ENCODE measurements around the gene FN3KRP.
A peak's percentile ranks its signal among the peaks of the same experiment; 100 is the strongest.

FN3KRP gene

DNA sequence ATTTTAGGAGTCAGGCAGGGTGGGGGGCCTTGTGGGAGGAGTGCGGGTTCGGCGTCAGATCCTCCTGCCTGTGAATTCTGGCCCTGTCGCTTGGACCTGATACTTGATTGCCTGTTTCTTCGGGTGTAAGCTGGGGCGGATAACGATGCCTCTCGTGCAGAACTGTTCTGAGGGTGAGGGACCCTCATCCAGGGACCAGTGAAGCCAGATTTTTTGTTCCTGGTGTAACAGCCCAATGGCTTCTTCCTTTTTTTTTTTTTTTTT, 36.6 kb downstream of the FN3KRP start:
- peaks cover 8% of the 10 kb centered on the region for H3K4me1 ChIP-seq (ENCODE audit: control insufficient read depth, insufficient read depth, low read length)
- ChIA-PET POLR2A (no interaction called here), CTCF (interaction anchor here (0.9 to 1.4 kb wide), 2 partner anchors 12 to 21 kb away, joined by 4 read pairs; no protein-coding TSS in a partner anchor)
- TF ChIP-seq ZNF670 (tag by site-specific recombination; IDR thresholded peaks at IDR 0.05; ENCODE audit: low read depth) (no peak), ZNF274 (IDR thresholded peaks at IDR 0.05; ENCODE audit: low read length) (no peak), ZNF274 (tag by site-specific recombination; IDR thresholded peaks at IDR 0.05; ENCODE audit: borderline replicate concordance) (no peak), ZNF426 (tag by site-specific recombination; IDR thresholded peaks at IDR 0.05) (no peak), OVOL3 (tag by site-specific recombination; IDR thresholded peaks at IDR 0.05) (no peak), ZNF660 (tag by site-specific recombination; IDR thresholded peaks at IDR 0.05) (no peak), MEIS1 (CRISPR knock-in tag; IDR thresholded peaks at IDR 0.05; ENCODE audit: borderline replicate concordance) (no peak), ZBTB48 (tag by site-specific recombination; IDR thresholded peaks at IDR 0.05) (no peak), ZNF266 (tag by site-specific recombination; IDR thresholded peaks at IDR 0.05; ENCODE audit: low read depth) (no peak), ZNF830 (tag by site-specific recombination; IDR thresholded peaks at IDR 0.05; ENCODE audit: low read depth) (no peak)
- TF ChIP-seq, protein P1, sequence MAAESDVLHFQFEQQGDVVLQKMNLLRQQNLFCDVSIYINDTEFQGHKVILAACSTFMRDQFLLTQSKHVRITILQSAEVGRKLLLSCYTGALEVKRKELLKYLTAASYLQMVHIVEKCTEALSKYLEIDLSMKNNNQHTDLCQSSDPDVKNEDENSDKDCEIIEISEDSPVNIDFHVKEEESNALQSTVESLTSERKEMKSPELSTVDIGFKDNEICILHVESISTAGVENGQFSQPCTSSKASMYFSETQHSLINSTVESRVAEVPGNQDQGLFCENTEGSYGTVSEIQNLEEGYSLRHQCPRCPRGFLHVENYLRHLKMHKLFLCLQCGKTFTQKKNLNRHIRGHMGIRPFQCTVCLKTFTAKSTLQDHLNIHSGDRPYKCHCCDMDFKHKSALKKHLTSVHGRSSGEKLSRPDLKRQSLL (tag by site-specific recombination; IDR thresholded peaks at IDR 0.05), result no peak
- no peaks in the 10 kb centered on the region for H3K9me3 ChIP-seq (ENCODE audit: control insufficient read depth, insufficient read depth, low read depth, low read length)
- peaks cover 12% of the 10 kb centered on the region in 2 experiments for H3K36me3 ChIP-seq (ENCODE audit: control insufficient read depth in 2 of 2, insufficient read depth in 1 of 2, low read length in 2 of 2)
- peak overlapping the region; percentile 97 for H3K4me3 ChIP-seq (ENCODE audit: low read depth, low read length)
- no peak overlapping the region for H3K27ac ChIP-seq (ENCODE audit: extremely low read depth, low read depth, low read length)

- CTCF ChIA-PET, result interaction anchor here (1.1 to 2.5 kb wide), 4 partner anchors 12 to 27 kb away, joined by 5 to 16 read pairs (median 10); no protein-coding TSS in a partner anchor
- H3K36me3 ChIP-seq (ENCODE audit: control insufficient read depth in 2 of 2, insufficient read depth in 1 of 2, low read length in 2 of 2), result peaks cover 8 to 19% of the 10 kb centered on the region in 2 experiments; a peak in 2 of 3 replicates
- POLR2A ChIA-PET, result interaction anchor here (1.0 kb wide), 1 partner anchor 107 kb away, joined by 3 read pairs; the partner anchor contains the start of gene WDR45B
- peaks cover 8% of the 10 kb centered on the region for H3K4me1 ChIP-seq (ENCODE audit: control insufficient read depth, insufficient read depth, low read length)
- no peak overlapping the region for H3K4me3 ChIP-seq (ENCODE audit: low read depth, low read length)
- 0 out of 2 replicates have a peak overlapping the region, but pooled peaks have one; percentile 10 for H3K27ac ChIP-seq (ENCODE audit: extremely low read depth, low read depth, low read length)
- no peaks in the 10 kb centered on the region for H3K9me3 ChIP-seq (ENCODE audit: control insufficient read depth, insufficient read depth, low read depth, low read length)
- peak; percentile 55 for TF ChIP-seq ZNF335 (tag by site-specific recombination; conservative IDR thresholded peaks at IDR 0.05)
- TF ChIP-seq ZNF549 (tag by site-specific recombination; IDR thresholded peaks at IDR 0.05), result no peak
- TF ChIP-seq ZNF600 (tag by site-specific recombination; IDR thresholded peaks at IDR 0.05), result no peak
- TF ChIP-seq, protein P2, sequence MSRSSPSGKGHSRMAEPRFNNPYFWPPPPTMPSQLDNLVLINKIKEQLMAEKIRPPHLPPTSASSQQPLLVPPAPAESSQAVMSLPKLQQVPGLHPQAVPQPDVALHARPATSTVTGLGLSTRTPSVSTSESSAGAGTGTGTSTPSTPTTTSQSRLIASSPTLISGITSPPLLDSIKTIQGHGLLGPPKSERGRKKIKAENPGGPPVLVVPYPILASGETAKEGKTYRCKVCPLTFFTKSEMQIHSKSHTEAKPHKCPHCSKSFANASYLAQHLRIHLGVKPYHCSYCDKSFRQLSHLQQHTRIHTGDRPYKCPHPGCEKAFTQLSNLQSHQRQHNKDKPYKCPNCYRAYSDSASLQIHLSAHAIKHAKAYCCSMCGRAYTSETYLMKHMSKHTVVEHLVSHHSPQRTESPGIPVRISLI (tag by site-specific recombination; IDR thresholded peaks at IDR 0.05), result no peak
- TF ChIP-seq MYNN (tag by site-specific recombination; IDR thresholded peaks at IDR 0.05; ENCODE audit: borderline replicate concordance), result no peak
- TF ChIP-seq SP7 (tag by site-specific recombination; IDR thresholded peaks at IDR 0.05), result peak; percentile 61; the same call in 1 of the 2 replicates
- no peak for TF ChIP-seq ZNF623 (tag by site-specific recombination; IDR thresholded peaks at IDR 0.05)
- TF ChIP-seq, protein P1 (tag by site-specific recombination; IDR thresholded peaks at IDR 0.05), result no peak
- peak; percentile 26; the same call in 1 of the 2 replicates for TF ChIP-seq OSR2 (tag by site-specific recombination; IDR thresholded peaks at IDR 0.05)
- TF ChIP-seq SP2 (tag by site-specific recombination; IDR thresholded peaks at IDR 0.05), result peak; percentile 74
- TF ChIP-seq ZFHX2 (tag by site-specific recombination; conservative IDR thresholded peaks at IDR 0.05), result peak; percentile 79
- TF ChIP-seq ZNF112 (tag by site-specific recombination; IDR thresholded peaks at IDR 0.05), result no peak
- 0 out of 2 replicates have a peak, but pooled peaks have one; percentile 49 for TF ChIP-seq KLF9 (tag by site-specific recombination; IDR thresholded peaks at IDR 0.05; ENCODE audit: low read depth)
- 0 out of 2 replicates have a peak, but pooled peaks have one; percentile 20 for TF ChIP-seq KLF1 (tag by site-specific recombination; IDR thresholded peaks at IDR 0.05)
- TF ChIP-seq EGR2 (tag by site-specific recombination; IDR thresholded peaks at IDR 0.05; ENCODE audit: low read depth), result peak; percentile 62
- TF ChIP-seq ZNF10 (tag by site-specific recombination; IDR thresholded peaks at IDR 0.05), result no peak
- TF ChIP-seq SP3 (tag by site-specific recombination; IDR thresholded peaks at IDR 0.05), result peak; percentile 44
- no peak for TF ChIP-seq IKZF3 (tag by site-specific recombination; IDR thresholded peaks at IDR 0.05)
- peak; percentile 57; the same call in 1 of the 2 replicates for TF ChIP-seq MZF1 (tag by site-specific recombination; IDR thresholded peaks at IDR 0.05; ENCODE audit: borderline replicate concordance)
- no peak for TF ChIP-seq ZNF416 (tag by site-specific recombination; IDR thresholded peaks at IDR 0.05)
- TF ChIP-seq, protein P3, sequence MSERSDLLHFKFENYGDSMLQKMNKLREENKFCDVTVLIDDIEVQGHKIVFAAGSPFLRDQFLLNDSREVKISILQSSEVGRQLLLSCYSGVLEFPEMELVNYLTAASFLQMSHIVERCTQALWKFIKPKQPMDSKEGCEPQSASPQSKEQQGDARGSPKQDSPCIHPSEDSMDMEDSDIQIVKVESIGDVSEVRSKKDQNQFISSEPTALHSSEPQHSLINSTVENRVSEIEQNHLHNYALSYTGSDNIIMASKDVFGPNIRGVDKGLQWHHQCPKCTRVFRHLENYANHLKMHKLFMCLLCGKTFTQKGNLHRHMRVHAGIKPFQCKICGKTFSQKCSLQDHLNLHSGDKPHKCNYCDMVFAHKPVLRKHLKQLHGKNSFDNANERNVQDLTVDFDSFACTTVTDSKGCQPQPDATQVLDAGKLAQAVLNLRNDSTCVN (tag by site-specific recombination; optimal IDR thresholded peaks at IDR 0.05), result peak; percentile 12
These were observed 38.0 kb downstream of the FN3KRP start for GRCh38 chr17:82754297-82755208.
